ENCODE data around the gene LOXHD1. TPM values are rescaled to one million over a fixed set of nuclear protein-coding genes. Genes with fewer than 3 reads are reported as not detected.

Gene LOXHD1
- total and polyA plus RNA-seq, 2 of the 4 experiments (the other 2 are of a cell fraction): not detected

DNA sequence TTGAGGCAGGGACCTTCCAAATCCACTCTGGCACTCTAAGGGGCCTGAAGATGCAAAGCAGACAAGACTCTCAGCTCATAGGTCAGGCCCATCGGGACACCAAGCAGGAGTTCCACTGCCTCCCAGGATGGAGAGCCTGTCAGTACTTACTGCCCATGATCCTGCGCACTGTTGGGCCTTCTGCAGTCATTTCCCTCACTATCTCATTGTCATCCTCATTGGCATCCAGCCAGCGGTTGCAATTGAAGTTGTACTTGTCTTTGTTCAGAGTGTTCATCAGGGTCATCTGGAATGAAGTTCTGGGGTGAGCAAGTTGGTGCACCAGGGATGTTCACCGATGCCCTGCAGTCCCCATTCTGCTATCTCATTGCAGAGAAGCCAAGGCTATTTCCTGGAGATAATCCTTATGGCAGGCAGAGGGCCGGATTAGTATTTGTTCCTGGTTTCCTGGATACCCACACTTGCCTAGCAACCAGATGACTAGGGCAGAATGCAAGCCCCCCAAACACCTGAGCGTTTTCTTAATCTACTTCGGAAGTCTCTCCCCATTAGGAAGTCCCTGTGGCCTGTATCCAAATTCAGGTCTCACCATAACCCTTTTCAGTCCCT is 65.1 kb downstream of the LOXHD1 start:
- Histone ChIP-seq H2BK5ac (ENCODE audit: low read depth, low read length, poor library complexity, severe bottlenecking) (no peak overlapping the region), H3K18ac (ENCODE audit: low read depth, low read length) (no peak overlapping the region), H3K4me2 (ENCODE audit: low read depth, low read length) (no peak overlapping the region), H2BK120ac (ENCODE audit: low read depth, low read length) (no peak overlapping the region), H2BK20ac (ENCODE audit: low read depth, low read length) (no peak overlapping the region), H4K91ac (ENCODE audit: insufficient read depth, low read depth, low read length) (no peak overlapping the region), H4K20me1 (ENCODE audit: insufficient read depth, low read length) (no peaks in the 10 kb centered on the region), H3K27ac (ENCODE audit: insufficient read depth, low read length) (no peak overlapping the region), H2AK9ac (replicated peaks; ENCODE audit: low read depth, low read length, poor library complexity) (no peak overlapping the region), H3K9me1 (ENCODE audit: insufficient read depth, low read length) (no peaks in the 10 kb centered on the region), H3K27me3 (ENCODE audit: control insufficient read depth, insufficient read depth, low read length) (no peaks in the 10 kb centered on the region), H4K8ac (ENCODE audit: low read depth in 2 of 2, low read length in 2 of 2) (no peak overlapping the region), H2AK5ac (ENCODE audit: low read depth, low read length) (no peak overlapping the region), H3K56ac (ENCODE audit: extremely low read depth, insufficient read depth, low read length) (no peak overlapping the region), H2BK15ac (ENCODE audit: low read depth, low read length) (no peak overlapping the region), H3K23ac (ENCODE audit: low read depth, low read length) (no peak overlapping the region), H3K14ac (replicated peaks; ENCODE audit: low read depth, low read length) (no peak overlapping the region), H3K4ac (ENCODE audit: low read depth, low read length) (no peak overlapping the region), H3K79me1 (ENCODE audit: low read depth in 1 of 2, low read length in 2 of 2) (no peaks in the 10 kb centered on the region), H4K5ac (ENCODE audit: low read depth, low read length) (no peak overlapping the region), H3K9ac (ENCODE audit: low read depth, low read length) (no peak overlapping the region), H3K36me3 (ENCODE audit: control insufficient read depth, insufficient read depth, low read length) (no peaks in the 10 kb centered on the region), H2AFZ (replicated peaks; ENCODE audit: low read length, poor library complexity) (no peak overlapping the region), H3K4me1 (ENCODE audit: control insufficient read depth, insufficient read depth, low read length) (no peaks in the 10 kb centered on the region), H3K4me3 (ENCODE audit: insufficient read depth, low read depth, low read length) (no peak overlapping the region), H3K9me3 (ENCODE audit: control insufficient read depth, insufficient read depth, low read length) (no peaks in the 10 kb centered on the region)
- no peak for ATAC-seq (ENCODE audit: low read depth)
- no TSS peak for BruUV-seq (replicated peaks)
- ChIA-PET CTCF (no interaction called here), POLR2A (ENCODE audit: unreplicated experiment) (no interaction called here)
- no peak for DNase-seq
- TF ChIP-seq, protein P1, sequence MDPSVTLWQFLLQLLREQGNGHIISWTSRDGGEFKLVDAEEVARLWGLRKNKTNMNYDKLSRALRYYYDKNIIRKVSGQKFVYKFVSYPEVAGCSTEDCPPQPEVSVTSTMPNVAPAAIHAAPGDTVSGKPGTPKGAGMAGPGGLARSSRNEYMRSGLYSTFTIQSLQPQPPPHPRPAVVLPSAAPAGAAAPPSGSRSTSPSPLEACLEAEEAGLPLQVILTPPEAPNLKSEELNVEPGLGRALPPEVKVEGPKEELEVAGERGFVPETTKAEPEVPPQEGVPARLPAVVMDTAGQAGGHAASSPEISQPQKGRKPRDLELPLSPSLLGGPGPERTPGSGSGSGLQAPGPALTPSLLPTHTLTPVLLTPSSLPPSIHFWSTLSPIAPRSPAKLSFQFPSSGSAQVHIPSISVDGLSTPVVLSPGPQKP (IDR thresholded peaks at IDR 0.05; ENCODE audit: borderline replicate concordance, low read depth, low read length): no peak
- TF ChIP-seq MAFK (IDR thresholded peaks at IDR 0.05; ENCODE audit: low read depth, low read length): no peak
- TF ChIP-seq, protein P2, sequence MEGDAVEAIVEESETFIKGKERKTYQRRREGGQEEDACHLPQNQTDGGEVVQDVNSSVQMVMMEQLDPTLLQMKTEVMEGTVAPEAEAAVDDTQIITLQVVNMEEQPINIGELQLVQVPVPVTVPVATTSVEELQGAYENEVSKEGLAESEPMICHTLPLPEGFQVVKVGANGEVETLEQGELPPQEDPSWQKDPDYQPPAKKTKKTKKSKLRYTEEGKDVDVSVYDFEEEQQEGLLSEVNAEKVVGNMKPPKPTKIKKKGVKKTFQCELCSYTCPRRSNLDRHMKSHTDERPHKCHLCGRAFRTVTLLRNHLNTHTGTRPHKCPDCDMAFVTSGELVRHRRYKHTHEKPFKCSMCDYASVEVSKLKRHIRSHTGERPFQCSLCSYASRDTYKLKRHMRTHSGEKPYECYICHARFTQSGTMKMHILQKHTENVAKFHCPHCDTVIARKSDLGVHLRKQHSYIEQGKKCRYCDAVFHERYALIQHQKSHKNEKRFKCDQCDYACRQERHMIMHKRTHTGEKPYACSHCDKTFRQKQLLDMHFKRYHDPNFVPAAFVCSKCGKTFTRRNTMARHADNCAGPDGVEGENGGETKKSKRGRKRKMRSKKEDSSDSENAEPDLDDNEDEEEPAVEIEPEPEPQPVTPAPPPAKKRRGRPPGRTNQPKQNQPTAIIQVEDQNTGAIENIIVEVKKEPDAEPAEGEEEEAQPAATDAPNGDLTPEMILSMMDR (conservative IDR thresholded peaks at IDR 0.05; ENCODE audit: low read depth, low read length): no peak
- no peak for TF ChIP-seq MXI1 (IDR thresholded peaks at IDR 0.05; ENCODE audit: borderline replicate concordance, low read depth, low read length)
- TF ChIP-seq CHD1 (IDR thresholded peaks at IDR 0.05; ENCODE audit: low read depth, low read length): no peak
- TF ChIP-seq BHLHE40 (IDR thresholded peaks at IDR 0.05; ENCODE audit: low read depth, low read length): no peak
- no peak for TF ChIP-seq NFE2L2 (IDR thresholded peaks at IDR 0.05; ENCODE audit: low read depth, low read length)
- no peak for TF ChIP-seq MAZ (IDR thresholded peaks at IDR 0.05; ENCODE audit: borderline replicate concordance, low read depth, low read length)
- TF ChIP-seq RCOR1 (IDR thresholded peaks at IDR 0.05; ENCODE audit: insufficient replicate concordance, low read length): no peak
- dilution Hi-C loops (cut with HindIII; ENCODE audit: low sequenced_read_pairs, unreplicated experiment): no loop called here
- no CpG with 5 or more reads among the region's 7 CpGs for WGBS, 2 experiments (ENCODE audit: extremely low coverage in 2 of 2, insufficient read length in 1 of 2)
- intact Hi-C loops (cut with micrococcal nuclease): no loop called here
- in situ Hi-C loops (cut with MboI; ENCODE audit: low sequenced_read_pairs): no loop called here
